ENCODE data around the gene CYP4F2. TPM values are rescaled to one million over a fixed set of nuclear protein-coding genes. Genes with fewer than 3 reads are reported as not detected.

The CYP4F2 gene
- total and polyA plus RNA-seq, 4 donors = 7.7 to 186 (median 85.2) TPM

DNA sequence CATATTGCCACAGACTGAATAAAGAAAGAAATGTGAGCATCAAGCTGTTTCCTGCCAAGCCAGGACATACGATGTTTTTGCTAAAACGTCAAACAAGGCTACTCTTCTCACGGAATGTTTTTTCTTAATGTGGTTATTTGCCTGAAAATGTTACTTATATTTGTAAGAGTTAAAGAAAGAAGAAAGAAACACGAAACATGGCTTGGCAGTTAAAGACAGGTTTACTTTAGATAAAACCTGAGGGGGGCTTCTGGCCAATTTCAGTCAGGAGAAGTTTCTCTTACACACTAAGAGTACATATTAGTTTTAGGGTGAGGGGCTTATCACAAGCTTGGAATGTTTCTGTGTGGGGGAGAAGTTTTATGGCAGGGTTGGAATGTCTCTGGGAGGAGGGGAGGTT lies 46.5 kb upstream of the CYP4F2 start (continued):
- no peak for TF ChIP-seq REST (IDR thresholded peaks at IDR 0.05)
- no peak for TF ChIP-seq TAF1 (conservative IDR thresholded peaks at IDR 0.05)

DNA sequence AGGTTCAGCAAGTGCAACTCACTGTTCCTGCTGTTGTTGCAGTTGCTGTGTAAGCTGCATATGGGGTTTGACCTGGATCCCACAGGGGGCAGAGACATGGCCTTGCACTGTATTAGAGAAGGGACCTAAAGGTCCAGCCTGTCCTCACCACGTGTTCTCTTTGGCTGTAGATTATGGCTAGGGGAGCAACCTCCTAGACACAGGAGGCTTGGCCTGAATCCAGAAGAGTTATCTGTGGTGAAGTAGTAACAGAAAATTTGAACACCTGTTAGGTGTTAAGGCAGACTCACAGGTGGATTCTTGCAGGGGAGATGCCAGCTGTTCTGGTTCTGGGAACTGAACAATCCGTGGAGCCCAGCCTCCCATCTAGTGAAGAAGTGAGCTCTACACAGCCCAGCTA lies 39.9 kb upstream of the CYP4F2 start:
- no peaks in the 10 kb centered on the region for H3K36me3 ChIP-seq (ENCODE audit: control insufficient read depth in 4 of 4, insufficient read depth in 3 of 4, low read depth in 1 of 4, low read length in 3 of 4)
- TF ChIP-seq EGR1 (IDR thresholded peaks at IDR 0.05; ENCODE audit: low read depth in 2 of 2) (no peak), TAF1 (conservative IDR thresholded peaks at IDR 0.05) (no peak), FOXA2 (IDR thresholded peaks at IDR 0.05) (no peak), SP1 (IDR thresholded peaks at IDR 0.05) (no peak), RAD21 (IDR thresholded peaks at IDR 0.05) (no peak), FOXA1 (IDR thresholded peaks at IDR 0.05) (no peak), YY1 (IDR thresholded peaks at IDR 0.05) (no peak), NR2F2 (IDR thresholded peaks at IDR 0.05) (no peak), RXRA (IDR thresholded peaks at IDR 0.05) (no peak), ZBTB33 (IDR thresholded peaks at IDR 0.05) (no peak), CTCF (IDR thresholded peaks at IDR 0.05; ENCODE audit: low read depth, low read length, missing input control) (no peak), HNF4A (conservative IDR thresholded peaks at IDR 0.05) (no peak), HNF4G (IDR thresholded peaks at IDR 0.05) (no peak), JUND (IDR thresholded peaks at IDR 0.05) (no peak)
- TF ChIP-seq, protein P1, sequence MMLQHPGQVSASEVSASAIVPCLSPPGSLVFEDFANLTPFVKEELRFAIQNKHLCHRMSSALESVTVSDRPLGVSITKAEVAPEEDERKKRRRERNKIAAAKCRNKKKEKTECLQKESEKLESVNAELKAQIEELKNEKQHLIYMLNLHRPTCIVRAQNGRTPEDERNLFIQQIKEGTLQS (IDR thresholded peaks at IDR 0.05) = no peak
- H3K4me1 ChIP-seq (ENCODE audit: control insufficient read depth in 4 of 4, insufficient read depth in 4 of 4, low read length in 3 of 4) = peaks cover 4 to 16% (median 14%) of the 10 kb centered on the region in 4 donors
- H3K9me3 ChIP-seq (ENCODE audit: control insufficient read depth in 4 of 4, low read length in 3 of 4) = no peaks in the 10 kb centered on the region
- no peaks in the 10 kb centered on the region for H3K27me3 ChIP-seq (ENCODE audit: control insufficient read depth in 4 of 4, insufficient read depth in 4 of 4, low read length in 3 of 4)
- H3K4me3 ChIP-seq (ENCODE audit: low read depth in 1 of 3, low read length in 3 of 3) = no peak overlapping the region
- no peak overlapping the region for H3K9ac ChIP-seq (ENCODE audit: low read depth in 1 of 2, low read length in 2 of 2)
- no peak overlapping the region for H3K27ac ChIP-seq (ENCODE audit: low read depth in 1 of 2, low read length in 2 of 2)
- 75% methylated on average over 2 of the region's 2 CpGs for WGBS
- no peak for DNase-seq (ENCODE audit: low spot score)

All from liver (tissue), 9 donors.